HEK293 (cell line): Measurements from ENCODE around the gene CCDC144A.
"Not testable (repeated sequence)": the region's sequence is repeated elsewhere in the genome, so short reads cannot be mapped to it uniquely, and the experiment has no call there.

Experiments
- CTCF ChIA-PET: fragments of 350-600 bp; formaldehyde crosslinking; extraction: SDS; loops from one replicate; lab custom pipeline; 2021; ENCODE audit warnings: antibody characterized with exemption; lab: Yijun Ruan, JAX
- POLR2A ChIA-PET: fragments of 300-600 bp; formaldehyde crosslinking; extraction: SDS; loops from one replicate; lab custom pipeline; 2020; ENCODE audit warnings: antibody characterized with exemption, inconsistent platforms; lab: Yijun Ruan, JAX
- H3K27ac ChIP-seq: fragments of 200-500 bp; sonication (Bioruptor generic); 2 replicates; pipeline ENCODE4 v1.5.1; 2014; ENCODE audit warnings: low read depth, low read length, control low read depth, inconsistent platforms; ENCODE audit errors: extremely low read depth
- H3K36me3 ChIP-seq, 2 experiments: fragments of 200-500 bp in 1 of 2; sonication (Bioruptor generic) in 1 of 2; 1 replicate in 1 of 2; 2 replicates in 1 of 2; pipeline ENCODE4 v1.5.1; 2014 to 2017; ENCODE audit warnings: inconsistent platforms in 2 of 2, low read length in 2 of 2; ENCODE audit not compliant: control insufficient read depth in 2 of 2, insufficient read depth in 1 of 2
- H3K4me1 ChIP-seq: fragments of 200-500 bp; sonication (Bioruptor generic); 2 replicates; pipeline ENCODE4 v1.5.1; 2014; ENCODE audit warnings: mild to moderate bottlenecking, low read length, inconsistent platforms; ENCODE audit not compliant: control insufficient read depth, insufficient read depth
- H3K4me3 ChIP-seq: 2 replicates; pipeline ENCODE4 v1.5.1; 2011; ENCODE audit warnings: low read depth, mild to moderate bottlenecking, control low read depth, low read length, moderate library complexity
- H3K9me3 ChIP-seq: fragments of 200-500 bp; sonication (Bioruptor generic); 2 replicates; pipeline ENCODE4 v1.5.1; 2014; ENCODE audit warnings: low read depth, low read length, inconsistent platforms; ENCODE audit not compliant: control insufficient read depth, insufficient read depth
- BCL6B ChIP-seq: fragments of 450-650 bp; formaldehyde crosslinking; IDR thresholded peaks from 2 replicates; pipeline ENCODE4 v1.5.1; 2017; ENCODE audit warnings: missing biosample characterization, missing genetic modification characterization
- HOXD13 ChIP-seq: sonication (generic); formaldehyde crosslinking; IDR thresholded peaks from 2 replicates; pipeline ENCODE4 v1.8.0; 2022; ENCODE audit warnings: missing genetic modification reagents, borderline replicate concordance
- KLF1 ChIP-seq: fragments of 450-650 bp; formaldehyde crosslinking; IDR thresholded peaks from 2 replicates; pipeline ENCODE4 v1.5.1; 2016; ENCODE audit warnings: missing biosample characterization, missing genetic modification characterization
- OSR2 ChIP-seq: fragments of 450-650 bp; formaldehyde crosslinking; IDR thresholded peaks from 2 replicates; pipeline ENCODE4 v1.5.1; 2016; ENCODE audit warnings: missing biosample characterization, missing genetic modification characterization
- PRDM10 ChIP-seq: fragments of 450-650 bp; formaldehyde crosslinking; IDR thresholded peaks from 2 replicates; pipeline ENCODE4 v1.5.1; 2016; ENCODE audit warnings: missing biosample characterization, missing genetic modification characterization
- REST ChIP-seq: fragments of 450-650 bp; formaldehyde crosslinking; IDR thresholded peaks from 2 replicates; pipeline ENCODE4 v1.5.1; 2016; ENCODE audit warnings: missing biosample characterization, missing genetic modification characterization
- SALL2 ChIP-seq: fragments of 450-650 bp; formaldehyde crosslinking; IDR thresholded peaks from 2 replicates; pipeline ENCODE4 v1.5.0; 2017; ENCODE audit warnings: missing biosample characterization, mild to moderate bottlenecking, missing genetic modification characterization, borderline replicate concordance
- SP7 ChIP-seq: fragments of 450-650 bp; formaldehyde crosslinking; IDR thresholded peaks from 2 replicates; pipeline ENCODE4 v1.5.1; 2016; ENCODE audit warnings: missing biosample characterization, missing genetic modification characterization
- TRIM28 ChIP-seq: IDR thresholded peaks from 2 replicates; pipeline ENCODE4 v1.6.1; 2011; ENCODE audit warnings: low read length, control low read depth, borderline replicate concordance
- ZNF394 ChIP-seq: fragments of 450-650 bp; formaldehyde crosslinking; IDR thresholded peaks from 2 replicates; pipeline ENCODE4 v1.5.1; 2016; ENCODE audit warnings: missing biosample characterization, missing genetic modification characterization, mild to moderate bottlenecking, moderate library complexity, borderline replicate concordance
- ZNF521 ChIP-seq: fragments of 450-650 bp; formaldehyde crosslinking; IDR thresholded peaks from 2 replicates; pipeline ENCODE4 v1.5.1; 2017; ENCODE audit warnings: missing biosample characterization, mild to moderate bottlenecking, missing genetic modification characterization
- ZNF544 ChIP-seq: fragments of 450-650 bp; formaldehyde crosslinking; IDR thresholded peaks from 2 replicates; pipeline ENCODE4 v1.5.0; 2017; ENCODE audit warnings: missing biosample characterization, missing genetic modification characterization
- ZNF654 ChIP-seq: fragments of 450-650 bp; formaldehyde crosslinking; IDR thresholded peaks from 2 replicates; pipeline ENCODE4 v1.5.1; 2016; ENCODE audit warnings: low read depth, missing biosample characterization, missing genetic modification characterization
- ZNF670 ChIP-seq: fragments of 450-650 bp; formaldehyde crosslinking; IDR thresholded peaks from 2 replicates; pipeline ENCODE4 v1.5.1; 2016; ENCODE audit warnings: missing biosample characterization, missing genetic modification characterization, low read depth
- ZNF830 ChIP-seq: fragments of 450-650 bp; IDR thresholded peaks from 2 replicates; pipeline ENCODE4 v1.5.0; 2018; ENCODE audit warnings: missing biosample characterization, missing genetic modification characterization, low read depth, mild to moderate bottlenecking, moderate library complexity

The CCDC144A gene

GRCh38 chr17:16689731-16690281, at the start of gene CCDC144A:
Gene CCDC144A, plus strand, starts transcription at chr17:16690241. Its CDS starts 160 bp downstream, at chr17:16690401.
- H3K36me3 ChIP-seq, H3K9me3 ChIP-seq, H3K4me3 ChIP-seq, H3K4me1 ChIP-seq, H3K27ac ChIP-seq, POLR2A ChIA-PET: not testable (repeated sequence)
- peak; percentile 23 for TF ChIP-seq ZNF654 (tag by site-specific recombination)
- CTCF ChIA-PET = interaction anchor here (1.2 to 1.5 kb wide), 2 partner anchors 106 to 151 kb away, joined by 4 to 5 read pairs; no protein-coding TSS in a partner anchor

GRCh38 chr17:16649585-16649984, 40.5 kb upstream of the CCDC144A start:
- no peak overlapping the region for H3K4me3 ChIP-seq
- POLR2A ChIA-PET = no interaction called here
- CTCF ChIA-PET = no interaction called here
- H3K9me3 ChIP-seq = no peaks in the 10 kb centered on the region
- no peak overlapping the region for H3K27ac ChIP-seq
- H3K4me1 ChIP-seq = 0 out of 2 replicates have a peak, but pooled peaks cover 6% of the 10 kb centered on the region
- TF ChIP-seq REST (tag by site-specific recombination) (no peak), KLF1 (tag by site-specific recombination) (no peak), ZNF544 (tag by site-specific recombination) (no peak), OSR2 (tag by site-specific recombination) (no peak), SALL2 (no peak), HOXD13 (CRISPR knock-in tag) (no peak), PRDM10 (tag by site-specific recombination) (no peak), SP7 (tag by site-specific recombination) (no peak), TRIM28 (no peak), ZNF394 (tag by site-specific recombination) (no peak), ZNF830 (tag by site-specific recombination) (no peak), BCL6B (no peak), ZNF521 (tag by site-specific recombination) (no peak), ZNF670 (tag by site-specific recombination) (no peak)
- TF ChIP-seq, all 188 proteins: peak for 0
- peaks cover 13 to 14% of the 10 kb centered on the region in 2 experiments for H3K36me3 ChIP-seq
